ENCODE results near the gene ASTN2.

GRCh38 chr9:117123729-117124128 lies 291.1 kb downstream of the ASTN2 start:
- TF ChIP-seq CTCF (IDR thresholded peaks at IDR 0.05 in 8 of 11, conservative IDR thresholded peaks at IDR 0.05 in 3 of 11) (no peak), POLR2A (IDR thresholded peaks at IDR 0.05) (no peak), POLR2AphosphoS5 (IDR thresholded peaks at IDR 0.05) (no peak)

Data from spleen (tissue), 7 donors.